SK-N-SH treated with all-trans-retinoic acid at 6 μM for 48 hours (cell line): ENCODE measurements around the gene DRAXIN.

Experiments
- ATAC-seq: fragments of 200-7000 bp; cut with Tn5 transposase; 3 replicates; pipeline ENCODE4 v1.9.1; 2020; ENCODE audit warnings: mild to moderate bottlenecking, moderate library complexity
- ARNTL ChIP-seq: fragments of 450-650 bp; formaldehyde crosslinking; IDR thresholded peaks from 2 replicates; pipeline ENCODE4 v1.5.0; 2020; ENCODE audit warnings: low read depth, mild to moderate bottlenecking, moderate library complexity, borderline replicate concordance
- BACH2 ChIP-seq: fragments of 250-450 bp; sonication (Bioruptor Pico); IDR thresholded peaks from 2 replicates; pipeline ENCODE4 v1.9.0; 2021; ENCODE audit warnings: mild to moderate bottlenecking, borderline replicate concordance
- CSDC2 ChIP-seq: fragments of 250-450 bp; sonication (Bioruptor Pico); IDR thresholded peaks from 2 replicates; pipeline ENCODE4 v1.5.0; 2020; ENCODE audit warnings: mild to moderate bottlenecking, moderate library complexity
- ESRRG ChIP-seq: fragments of 250-450 bp; sonication (Bioruptor Pico); IDR thresholded peaks from 2 replicates; pipeline ENCODE4 v1.6.1; 2021; ENCODE audit warnings: mild to moderate bottlenecking
- GLIS3 ChIP-seq: fragments of 250-450 bp; sonication (Bioruptor Pico); IDR thresholded peaks from 2 replicates; pipeline ENCODE4 v1.5.0; 2020; ENCODE audit warnings: mild to moderate bottlenecking, moderate library complexity
- ISL1 ChIP-seq: fragments of 250-450 bp; sonication (Bioruptor Pico); IDR thresholded peaks from 2 replicates; pipeline ENCODE4 v2.1.2; 2022; ENCODE audit warnings: mild to moderate bottlenecking, moderate library complexity
- OSR1 ChIP-seq: fragments of 250-450 bp; sonication (Bioruptor Pico); IDR thresholded peaks from 2 replicates; pipeline ENCODE4 v1.8.0; 2022; ENCODE audit warnings: moderate library complexity, mild to moderate bottlenecking, inconsistent platforms
- PPARA ChIP-seq: fragments of 250-450 bp; sonication (Bioruptor Pico); IDR thresholded peaks from 2 replicates; pipeline ENCODE4 v1.5.0; 2020; ENCODE audit warnings: mild to moderate bottlenecking, borderline replicate concordance
- RARB ChIP-seq: fragments of 250-450 bp; sonication (Bioruptor Pico); IDR thresholded peaks from 2 replicates; pipeline ENCODE4 v1.8.0; 2021; ENCODE audit warnings: mild to moderate bottlenecking, moderate library complexity
- SNAI2 ChIP-seq: fragments of 250-450 bp; sonication (Bioruptor Pico); IDR thresholded peaks from 2 replicates; pipeline ENCODE4 v1.5.0; 2020; ENCODE audit warnings: mild to moderate bottlenecking, moderate library complexity
- TCF4 ChIP-seq: fragments of 250-450 bp; sonication (Bioruptor Pico); IDR thresholded peaks from 2 replicates; pipeline ENCODE4 v1.8.0; 2021; ENCODE audit warnings: mild to moderate bottlenecking, moderate library complexity, borderline replicate concordance
- TOX ChIP-seq: fragments of 250-450 bp; sonication (Bioruptor Pico); IDR thresholded peaks from 2 replicates; pipeline ENCODE4 v1.8.0; 2021; ENCODE audit warnings: mild to moderate bottlenecking, moderate library complexity, borderline replicate concordance
- ZC3H10 ChIP-seq: fragments of 250-450 bp; sonication (Bioruptor Pico); IDR thresholded peaks from 2 replicates; pipeline ENCODE4 v1.5.1; 2021; ENCODE audit warnings: mild to moderate bottlenecking, moderate library complexity
- ZFP3 ChIP-seq: fragments of 250-450 bp; sonication (Bioruptor Pico); IDR thresholded peaks from 2 replicates; pipeline ENCODE4 v1.5.0; 2020; ENCODE audit warnings: mild to moderate bottlenecking, moderate library complexity
- ZFP30 ChIP-seq: fragments of 450-650 bp; formaldehyde crosslinking; IDR thresholded peaks from 2 replicates; pipeline ENCODE4 v1.5.0; 2022; ENCODE audit warnings: mild to moderate bottlenecking, moderate library complexity
- ZNF565 ChIP-seq: fragments of 450-650 bp; formaldehyde crosslinking; conservative IDR thresholded peaks from 2 replicates; pipeline ENCODE4 v1.5.0; 2020; ENCODE audit warnings: low read depth, mild to moderate bottlenecking, moderate library complexity
- ZNF70 ChIP-seq: fragments of 450-650 bp; formaldehyde crosslinking; IDR thresholded peaks from 2 replicates; pipeline ENCODE4 v1.5.0; 2020; ENCODE audit warnings: mild to moderate bottlenecking, moderate library complexity
- ZNF8 ChIP-seq: fragments of 450-650 bp; formaldehyde crosslinking; IDR thresholded peaks from 2 replicates; pipeline ENCODE4 v1.5.0; 2020; ENCODE audit warnings: mild to moderate bottlenecking, moderate library complexity
- TF ChIP-seq, protein P1 (sequence below): fragments of 250-450 bp; sonication (Bioruptor Pico); IDR thresholded peaks from 2 replicates; pipeline ENCODE4 v1.5.1; 2021; ENCODE audit warnings: mild to moderate bottlenecking, moderate library complexity
- TF ChIP-seq, protein P2 (sequence below): fragments of 250-450 bp; sonication (Bioruptor Pico); IDR thresholded peaks from 2 replicates; pipeline ENCODE4 v1.5.0; 2020; ENCODE audit warnings: mild to moderate bottlenecking, moderate library complexity
- TF ChIP-seq, protein P3 (sequence below): fragments of 250-450 bp; sonication (Bioruptor Pico); IDR thresholded peaks from 2 replicates; pipeline ENCODE4 v1.5.1; 2020; ENCODE audit warnings: low read depth, mild to moderate bottlenecking, moderate library complexity
- TF ChIP-seq, protein P4 (sequence below): fragments of 250-450 bp; sonication (Bioruptor Pico); IDR thresholded peaks from 2 replicates; pipeline ENCODE4 v1.8.0; 2021; ENCODE audit warnings: low read depth, mild to moderate bottlenecking, moderate library complexity, borderline replicate concordance

DRAXIN gene

DNA sequence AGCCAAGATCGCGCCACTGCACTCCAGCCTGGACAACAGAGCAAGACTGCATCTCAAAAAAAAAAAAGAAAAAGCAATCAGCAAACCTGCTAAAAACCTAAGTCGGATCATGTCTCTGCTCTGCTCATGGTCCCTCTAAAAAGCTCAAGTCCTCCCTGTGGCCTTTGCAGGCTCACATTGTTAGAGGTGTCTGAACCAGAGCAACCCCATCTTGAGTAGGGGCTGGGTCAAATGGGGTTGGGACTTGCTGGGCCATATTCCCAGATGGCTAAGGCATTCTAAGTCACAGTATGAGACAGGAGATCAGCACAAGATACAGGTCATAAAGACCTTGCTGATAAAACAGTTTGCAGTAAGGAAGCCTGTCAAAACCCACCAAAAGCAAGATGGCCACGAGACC, 3.0 kb upstream of the DRAXIN start:
- no peak for TF ChIP-seq GLIS3
- TF ChIP-seq, protein P1, sequence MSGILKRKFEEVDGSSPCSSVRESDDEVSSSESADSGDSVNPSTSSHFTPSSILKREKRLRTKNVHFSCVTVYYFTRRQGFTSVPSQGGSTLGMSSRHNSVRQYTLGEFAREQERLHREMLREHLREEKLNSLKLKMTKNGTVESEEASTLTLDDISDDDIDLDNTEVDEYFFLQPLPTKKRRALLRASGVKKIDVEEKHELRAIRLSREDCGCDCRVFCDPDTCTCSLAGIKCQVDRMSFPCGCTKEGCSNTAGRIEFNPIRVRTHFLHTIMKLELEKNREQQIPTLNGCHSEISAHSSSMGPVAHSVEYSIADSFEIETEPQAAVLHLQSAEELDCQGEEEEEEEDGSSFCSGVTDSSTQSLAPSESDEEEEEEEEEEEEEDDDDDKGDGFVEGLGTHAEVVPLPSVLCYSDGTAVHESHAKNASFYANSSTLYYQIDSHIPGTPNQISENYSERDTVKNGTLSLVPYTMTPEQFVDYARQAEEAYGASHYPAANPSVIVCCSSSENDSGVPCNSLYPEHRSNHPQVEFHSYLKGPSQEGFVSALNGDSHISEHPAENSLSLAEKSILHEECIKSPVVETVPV (CRISPR knock-in tag): no peak
- TF ChIP-seq ZNF70 (CRISPR knock-in tag): no peak
- TF ChIP-seq, protein P2, sequence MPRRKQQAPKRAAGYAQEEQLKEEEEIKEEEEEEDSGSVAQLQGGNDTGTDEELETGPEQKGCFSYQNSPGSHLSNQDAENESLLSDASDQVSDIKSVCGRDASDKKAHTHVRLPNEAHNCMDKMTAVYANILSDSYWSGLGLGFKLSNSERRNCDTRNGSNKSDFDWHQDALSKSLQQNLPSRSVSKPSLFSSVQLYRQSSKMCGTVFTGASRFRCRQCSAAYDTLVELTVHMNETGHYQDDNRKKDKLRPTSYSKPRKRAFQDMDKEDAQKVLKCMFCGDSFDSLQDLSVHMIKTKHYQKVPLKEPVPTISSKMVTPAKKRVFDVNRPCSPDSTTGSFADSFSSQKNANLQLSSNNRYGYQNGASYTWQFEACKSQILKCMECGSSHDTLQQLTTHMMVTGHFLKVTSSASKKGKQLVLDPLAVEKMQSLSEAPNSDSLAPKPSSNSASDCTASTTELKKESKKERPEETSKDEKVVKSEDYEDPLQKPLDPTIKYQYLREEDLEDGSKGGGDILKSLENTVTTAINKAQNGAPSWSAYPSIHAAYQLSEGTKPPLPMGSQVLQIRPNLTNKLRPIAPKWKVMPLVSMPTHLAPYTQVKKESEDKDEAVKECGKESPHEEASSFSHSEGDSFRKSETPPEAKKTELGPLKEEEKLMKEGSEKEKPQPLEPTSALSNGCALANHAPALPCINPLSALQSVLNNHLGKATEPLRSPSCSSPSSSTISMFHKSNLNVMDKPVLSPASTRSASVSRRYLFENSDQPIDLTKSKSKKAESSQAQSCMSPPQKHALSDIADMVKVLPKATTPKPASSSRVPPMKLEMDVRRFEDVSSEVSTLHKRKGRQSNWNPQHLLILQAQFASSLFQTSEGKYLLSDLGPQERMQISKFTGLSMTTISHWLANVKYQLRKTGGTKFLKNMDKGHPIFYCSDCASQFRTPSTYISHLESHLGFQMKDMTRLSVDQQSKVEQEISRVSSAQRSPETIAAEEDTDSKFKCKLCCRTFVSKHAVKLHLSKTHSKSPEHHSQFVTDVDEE: no peak
- no peak for TF ChIP-seq SNAI2 (CRISPR knock-in tag)
- no peak for TF ChIP-seq BACH2 (CRISPR knock-in tag)
- TF ChIP-seq, protein P3, sequence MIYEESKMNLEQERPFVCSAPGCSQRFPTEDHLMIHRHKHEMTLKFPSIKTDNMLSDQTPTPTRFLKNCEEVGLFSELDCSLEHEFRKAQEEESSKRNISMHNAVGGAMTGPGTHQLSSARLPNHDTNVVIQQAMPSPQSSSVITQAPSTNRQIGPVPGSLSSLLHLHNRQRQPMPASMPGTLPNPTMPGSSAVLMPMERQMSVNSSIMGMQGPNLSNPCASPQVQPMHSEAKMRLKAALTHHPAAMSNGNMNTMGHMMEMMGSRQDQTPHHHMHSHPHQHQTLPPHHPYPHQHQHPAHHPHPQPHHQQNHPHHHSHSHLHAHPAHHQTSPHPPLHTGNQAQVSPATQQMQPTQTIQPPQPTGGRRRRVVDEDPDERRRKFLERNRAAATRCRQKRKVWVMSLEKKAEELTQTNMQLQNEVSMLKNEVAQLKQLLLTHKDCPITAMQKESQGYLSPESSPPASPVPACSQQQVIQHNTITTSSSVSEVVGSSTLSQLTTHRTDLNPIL (CRISPR knock-in tag): no peak
- TF ChIP-seq PPARA (CRISPR knock-in tag): no peak
- no peak for TF ChIP-seq RARB (CRISPR knock-in tag)
- no peak for TF ChIP-seq ARNTL
- no peak for TF ChIP-seq ZC3H10 (CRISPR knock-in tag)
- no peak for TF ChIP-seq TOX (CRISPR knock-in tag)
- no peak for TF ChIP-seq ZNF8 (CRISPR knock-in tag)
- TF ChIP-seq TCF4 (CRISPR knock-in tag): no peak
- TF ChIP-seq, protein P4, sequence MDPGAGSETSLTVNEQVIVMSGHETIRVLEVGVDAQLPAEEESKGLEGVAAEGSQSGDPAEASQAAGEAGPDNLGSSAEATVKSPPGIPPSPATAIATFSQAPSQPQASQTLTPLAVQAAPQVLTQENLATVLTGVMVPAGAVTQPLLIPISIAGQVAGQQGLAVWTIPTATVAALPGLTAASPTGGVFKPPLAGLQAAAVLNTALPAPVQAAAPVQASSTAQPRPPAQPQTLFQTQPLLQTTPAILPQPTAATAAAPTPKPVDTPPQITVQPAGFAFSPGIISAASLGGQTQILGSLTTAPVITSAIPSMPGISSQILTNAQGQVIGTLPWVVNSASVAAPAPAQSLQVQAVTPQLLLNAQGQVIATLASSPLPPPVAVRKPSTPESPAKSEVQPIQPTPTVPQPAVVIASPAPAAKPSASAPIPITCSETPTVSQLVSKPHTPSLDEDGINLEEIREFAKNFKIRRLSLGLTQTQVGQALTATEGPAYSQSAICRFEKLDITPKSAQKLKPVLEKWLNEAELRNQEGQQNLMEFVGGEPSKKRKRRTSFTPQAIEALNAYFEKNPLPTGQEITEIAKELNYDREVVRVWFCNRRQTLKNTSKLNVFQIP (CRISPR knock-in tag): no peak
- no peak for TF ChIP-seq ZFP30 (CRISPR knock-in tag)
- TF ChIP-seq CSDC2 (CRISPR knock-in tag): no peak
- ATAC-seq: no peak

DNA sequence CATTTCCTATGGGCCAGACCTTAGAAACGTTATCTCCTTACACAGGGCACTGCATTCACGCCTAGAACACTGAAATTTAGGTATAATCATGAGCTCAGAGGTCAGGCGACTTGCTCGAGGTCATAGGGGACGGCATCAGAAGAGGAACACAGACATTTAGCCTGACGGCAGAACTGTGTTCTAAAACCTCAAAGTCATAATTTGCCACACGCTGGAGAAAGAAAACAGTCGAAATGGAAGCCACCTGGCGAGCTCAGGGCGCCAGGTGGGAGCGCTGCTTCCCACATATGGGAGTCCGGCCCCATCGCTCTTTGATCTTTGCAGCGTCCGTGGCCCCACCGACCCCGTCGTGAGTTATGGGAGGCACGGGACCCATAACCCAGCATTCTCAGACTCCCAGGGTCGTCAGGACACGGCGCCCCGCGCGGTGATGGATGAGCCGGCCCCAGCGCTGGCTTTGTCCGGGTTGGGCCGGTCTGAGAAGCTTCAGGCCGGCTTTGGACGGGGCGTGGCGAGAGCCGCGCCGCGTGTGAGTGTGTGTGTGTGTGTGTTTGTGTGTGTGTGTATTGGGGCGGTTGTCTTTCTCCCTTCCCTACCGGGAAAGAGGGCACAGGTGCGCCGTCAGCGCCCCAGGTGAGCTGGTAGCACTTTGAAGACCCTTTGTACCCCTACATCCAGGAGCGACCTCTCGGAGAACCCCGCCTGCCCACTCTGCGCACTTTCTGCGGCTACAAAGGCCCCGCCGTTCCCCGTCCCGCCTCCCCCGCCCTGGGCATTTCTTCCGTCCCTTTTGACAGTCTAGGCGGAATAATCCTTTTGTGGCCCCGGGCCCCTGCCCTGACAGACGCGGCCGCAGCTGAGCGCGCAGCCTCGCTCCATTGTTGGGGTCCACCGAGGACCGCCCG, 861 bp upstream of the DRAXIN start:
- no peak for ATAC-seq
- no peak for TF ChIP-seq OSR1 (CRISPR knock-in tag)
- no peak for TF ChIP-seq RARB (CRISPR knock-in tag)
- no peak for TF ChIP-seq ZFP3 (CRISPR knock-in tag)
- no peak for TF ChIP-seq ESRRG
- TF ChIP-seq, protein P3 (CRISPR knock-in tag): no peak
- no peak for TF ChIP-seq TCF4 (CRISPR knock-in tag)
- no peak for TF ChIP-seq ZNF565 (CRISPR knock-in tag)
- TF ChIP-seq ISL1: no peak
- no peak for TF ChIP-seq GLIS3
- TF ChIP-seq ZNF70 (CRISPR knock-in tag): no peak
